Sigmoid colon (tissue), 4 donors: Measurements from ENCODE around the gene DAB2.

Source experiments
- POLR2A ChIP-seq, 2 donors: fragments of 450-650 bp; IDR thresholded peaks; one replicate each; pipeline ENCODE4 v1.6.1; 2016; ENCODE audit warnings: antibody characterized with exemption in 2 of 2, mild to moderate bottlenecking in 2 of 2, moderate library complexity in 2 of 2
- POLR2AphosphoS5 ChIP-seq, 4 donors: sonication (generic); formaldehyde crosslinking; IDR thresholded peaks; one replicate each; pipeline ENCODE4 v1.6.1; 2017; ENCODE audit warnings: antibody characterized with exemption in 4 of 4
- TF ChIP-seq, protein P1 (sequence below), 4 experiments: fragments of 450-650 bp in 3 of 4; fragments of 200-600 bp in 1 of 4; IDR thresholded peaks; one replicate each; pipeline ENCODE4 v1.5.1; 2016 to 2019; ENCODE audit warnings: antibody characterized with exemption in 4 of 4, mild to moderate bottlenecking in 3 of 4, moderate library complexity in 2 of 4

DNA sequence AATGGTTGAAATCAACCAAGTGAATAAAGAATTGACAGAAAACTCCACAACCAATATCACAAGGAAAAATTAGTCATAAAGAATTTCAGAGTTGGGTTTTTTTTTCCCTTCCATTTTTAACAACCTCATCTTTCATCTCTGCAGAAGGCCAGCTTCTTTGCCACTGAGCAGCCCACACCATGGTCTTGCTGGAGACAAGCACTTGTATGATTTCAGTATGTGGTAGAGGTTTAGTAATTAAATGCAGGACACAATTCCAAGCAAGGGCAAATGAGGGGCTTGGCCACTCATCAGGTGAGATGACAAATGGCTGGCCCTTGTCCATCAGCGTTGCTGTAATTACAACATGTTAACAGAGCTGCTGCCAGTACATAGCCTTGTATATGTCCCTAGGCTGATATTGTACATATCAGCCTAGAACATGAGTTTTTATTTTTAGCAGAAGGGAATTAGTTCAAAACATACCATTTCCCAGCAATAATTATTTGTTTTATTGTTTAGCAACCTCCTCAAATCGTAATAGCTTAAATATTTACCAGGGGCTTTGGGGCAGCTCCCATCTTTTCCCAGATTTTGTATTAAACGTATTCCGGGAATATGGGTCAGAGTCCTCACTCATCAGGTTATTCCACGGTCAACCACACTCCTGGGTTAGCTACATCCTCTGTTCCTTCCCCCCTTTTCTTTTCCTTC lies 55.5 kb downstream of the DAB2 start:
- TF ChIP-seq, protein P1, sequence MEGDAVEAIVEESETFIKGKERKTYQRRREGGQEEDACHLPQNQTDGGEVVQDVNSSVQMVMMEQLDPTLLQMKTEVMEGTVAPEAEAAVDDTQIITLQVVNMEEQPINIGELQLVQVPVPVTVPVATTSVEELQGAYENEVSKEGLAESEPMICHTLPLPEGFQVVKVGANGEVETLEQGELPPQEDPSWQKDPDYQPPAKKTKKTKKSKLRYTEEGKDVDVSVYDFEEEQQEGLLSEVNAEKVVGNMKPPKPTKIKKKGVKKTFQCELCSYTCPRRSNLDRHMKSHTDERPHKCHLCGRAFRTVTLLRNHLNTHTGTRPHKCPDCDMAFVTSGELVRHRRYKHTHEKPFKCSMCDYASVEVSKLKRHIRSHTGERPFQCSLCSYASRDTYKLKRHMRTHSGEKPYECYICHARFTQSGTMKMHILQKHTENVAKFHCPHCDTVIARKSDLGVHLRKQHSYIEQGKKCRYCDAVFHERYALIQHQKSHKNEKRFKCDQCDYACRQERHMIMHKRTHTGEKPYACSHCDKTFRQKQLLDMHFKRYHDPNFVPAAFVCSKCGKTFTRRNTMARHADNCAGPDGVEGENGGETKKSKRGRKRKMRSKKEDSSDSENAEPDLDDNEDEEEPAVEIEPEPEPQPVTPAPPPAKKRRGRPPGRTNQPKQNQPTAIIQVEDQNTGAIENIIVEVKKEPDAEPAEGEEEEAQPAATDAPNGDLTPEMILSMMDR (IDR thresholded peaks at IDR 0.05), result no peak
- TF ChIP-seq POLR2AphosphoS5 (IDR thresholded peaks at IDR 0.05) (no peak), POLR2A (IDR thresholded peaks at IDR 0.05) (no peak)
